HG02852 (cell line): ENCODE measurements around the gene SKIC2.
"Not testable (repeated sequence)": the region's sequence is repeated elsewhere in the genome, so short reads cannot be mapped to it uniquely, and the experiment has no call there.

Source experiments
- ATAC-seq: cut with Tn5 transposase; IDR thresholded peaks from one replicate; pipeline ENCODE4 v1.9.1; 2021; ENCODE audit warnings: mild to moderate bottlenecking, moderate library complexity; ENCODE audit not compliant: unreplicated experiment

The SKIC2 gene

DNA sequence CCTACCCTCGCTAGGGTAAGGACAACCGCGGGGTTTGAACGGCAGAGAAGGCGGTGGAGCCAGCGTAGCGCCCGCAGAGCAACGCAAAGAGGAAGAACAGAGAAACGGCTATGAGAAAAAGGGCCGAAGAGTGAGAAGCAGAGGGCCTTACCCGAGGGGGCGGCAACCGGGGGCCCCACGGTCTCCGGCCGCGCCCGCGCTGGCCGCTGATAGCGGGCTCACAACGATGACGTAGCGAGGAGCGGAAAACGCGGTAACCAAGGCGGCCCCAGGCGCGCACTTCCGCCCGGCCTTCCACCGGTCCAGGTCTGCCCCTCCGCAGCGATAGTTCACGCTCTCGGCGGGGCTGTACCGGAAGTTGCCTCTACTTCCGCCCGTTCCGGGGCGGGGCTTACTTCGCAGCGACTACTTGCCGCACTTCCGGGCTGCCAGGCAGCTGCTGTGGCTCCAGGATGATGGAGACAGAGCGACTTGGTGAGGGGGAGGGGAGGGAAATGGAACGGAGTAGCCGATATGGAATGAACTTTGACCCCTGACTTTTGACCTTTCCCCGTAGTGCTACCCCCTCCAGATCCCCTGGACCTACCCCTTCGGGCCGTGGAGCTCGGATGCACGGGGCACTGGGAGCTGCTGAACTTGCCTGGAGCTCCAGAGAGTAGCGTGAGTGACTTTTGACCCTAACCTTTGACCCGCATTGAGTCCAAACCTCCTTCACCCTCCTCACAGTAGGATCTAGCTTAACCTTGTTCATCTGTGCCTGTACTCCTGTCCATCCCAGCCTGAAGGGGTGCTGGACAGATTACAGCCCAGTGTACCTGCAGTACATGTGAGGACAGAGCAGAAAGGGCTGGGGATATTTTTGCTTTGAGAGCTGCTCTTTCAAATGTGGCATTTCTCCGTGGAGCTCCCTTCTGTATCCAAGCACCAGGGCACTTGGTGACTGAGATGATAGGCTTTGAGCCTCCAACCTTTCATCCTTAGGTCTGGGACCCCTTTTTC, at the start of gene SKIC2, which contains the start of gene NELFE:
Gene SKIC2 (plus strand): TSS at position 435 of the 999 bp plus-strand sequence. CDS start 18 bp downstream, at position 453.
Gene NELFE (minus strand): TSS at position 231 of the 999 bp plus-strand sequence. CDS start 525 bp downstream, outside the sequence.
- ATAC-seq: peak; percentile 95

DNA sequence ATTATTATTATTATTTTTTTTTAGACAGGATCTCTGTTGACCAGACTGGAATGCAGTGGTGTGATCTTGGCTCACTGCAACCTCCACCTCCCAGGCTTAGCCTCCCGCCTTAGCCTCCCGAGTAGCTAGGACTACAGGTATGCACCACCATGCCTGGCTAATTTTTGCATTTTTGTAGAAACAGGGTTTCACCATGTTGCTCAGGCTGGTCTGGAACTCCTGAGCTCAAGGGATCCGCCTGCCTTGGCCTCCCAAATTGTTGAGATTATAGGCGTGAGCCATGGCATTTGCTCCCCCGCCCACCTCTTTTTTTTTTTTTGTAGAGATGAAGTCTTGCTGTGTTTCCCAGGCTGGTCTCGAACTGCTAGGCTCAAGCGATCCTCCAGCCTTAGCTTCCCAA, 49.7 kb upstream of the SKIC2 start:
- not testable (repeated sequence) for ATAC-seq

DNA sequence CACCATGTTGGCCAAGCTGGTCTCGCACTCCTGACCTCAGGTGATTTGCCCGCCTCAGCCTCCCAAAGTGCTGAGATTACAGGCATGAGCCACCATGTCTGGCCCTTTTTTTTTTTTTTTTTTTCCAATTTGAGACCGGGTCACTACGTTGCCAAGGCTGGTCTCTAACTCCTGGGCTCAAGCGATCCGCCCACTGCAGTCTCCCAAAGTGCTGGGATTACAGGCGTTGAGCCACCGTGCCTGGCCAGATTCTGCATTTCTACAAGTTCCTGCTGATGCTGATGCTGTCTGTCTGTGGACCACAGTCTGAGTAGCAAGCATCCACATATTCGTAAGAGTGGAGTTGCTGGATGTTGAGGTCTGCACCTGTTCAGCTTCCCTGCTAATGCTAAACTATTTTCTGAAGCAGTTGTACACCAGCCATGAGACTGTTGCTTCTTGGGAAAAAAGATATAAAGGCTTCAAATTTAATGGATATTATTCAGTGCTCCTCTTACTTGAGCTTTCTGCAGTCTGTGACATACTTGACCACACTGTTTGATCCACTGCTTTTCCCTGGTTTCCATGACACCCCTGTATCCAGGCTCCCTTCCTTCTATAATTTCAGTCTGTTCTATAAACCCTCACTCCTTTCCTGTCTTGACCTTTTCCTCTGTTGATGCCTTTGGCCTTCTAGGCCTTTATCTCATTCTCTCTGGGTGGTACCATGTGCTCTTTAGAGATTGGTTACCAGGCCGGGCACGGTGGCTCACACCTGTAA, 47.0 kb upstream of the SKIC2 start:
- no peak for ATAC-seq

DNA sequence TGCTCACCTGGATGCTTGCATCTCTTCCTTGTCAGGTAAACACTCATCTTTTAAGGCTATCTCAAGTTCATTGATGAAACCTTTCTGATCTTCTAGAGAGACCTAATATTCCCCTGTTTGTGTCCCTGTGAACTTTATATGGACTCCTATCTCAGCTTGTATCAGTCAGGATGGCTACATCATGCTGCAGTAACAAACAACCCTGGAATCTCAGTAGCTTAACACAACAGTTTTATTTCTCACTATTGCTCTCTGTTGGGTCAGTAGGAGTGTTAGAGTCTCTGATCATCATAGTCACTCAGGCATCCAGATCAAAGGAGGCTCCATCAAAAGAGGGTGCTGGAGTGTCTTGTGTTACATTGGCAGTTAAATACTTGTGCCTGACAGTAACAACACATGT, 43.6 kb upstream of the SKIC2 start:
- ATAC-seq: no peak

DNA sequence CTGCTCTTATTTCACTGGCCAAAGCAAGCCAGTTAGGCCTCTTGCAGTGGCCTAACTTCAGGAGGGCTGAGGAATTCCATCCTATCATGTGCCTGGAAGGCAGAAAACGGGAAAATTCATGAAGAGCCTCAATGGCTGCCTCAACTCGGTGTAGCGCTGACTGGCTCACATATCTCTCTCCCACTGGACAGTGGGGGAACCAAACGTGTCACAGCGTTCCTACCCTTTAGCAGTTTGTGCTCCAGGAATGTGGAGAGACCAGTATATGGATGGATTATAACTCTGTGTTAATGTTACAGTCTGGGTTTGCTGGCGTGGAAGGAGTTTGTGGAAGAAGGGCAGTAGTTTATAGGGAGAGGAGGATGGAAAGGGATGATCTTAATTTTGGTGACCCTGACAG, 43.2 kb upstream of the SKIC2 start:
- ATAC-seq: no peak

DNA sequence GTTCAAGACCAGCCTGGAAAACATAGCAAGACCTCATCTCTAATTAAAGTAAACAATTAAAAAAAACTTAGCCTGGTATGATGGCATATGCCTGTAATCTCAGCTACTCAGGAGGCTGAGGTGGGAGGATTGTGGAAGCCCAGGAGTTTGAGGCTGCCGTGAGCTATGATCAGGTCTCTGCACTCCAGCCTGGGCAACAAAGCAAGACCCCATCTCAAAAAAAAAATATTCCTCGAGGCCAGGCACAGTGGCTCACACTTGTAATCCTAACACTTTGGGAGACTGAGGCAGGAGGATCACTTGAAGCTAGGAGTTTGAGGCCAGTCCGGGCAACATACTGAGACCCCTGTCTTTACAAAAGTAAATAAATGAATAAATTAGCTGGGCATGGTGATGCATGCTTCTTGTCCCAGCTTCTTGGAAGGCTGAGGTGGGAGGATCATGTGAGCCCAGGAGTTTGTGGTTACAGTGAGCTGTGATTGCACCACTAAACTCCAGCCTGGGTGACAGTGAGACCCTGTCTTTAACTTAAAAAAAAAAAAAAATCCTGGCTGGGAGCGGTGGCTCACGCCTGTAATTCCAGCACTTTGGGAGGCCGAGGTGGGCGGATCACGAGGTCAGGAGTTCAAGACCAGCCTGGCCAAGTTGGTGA, 40.8 kb upstream of the SKIC2 start:
- no peak for ATAC-seq

DNA sequence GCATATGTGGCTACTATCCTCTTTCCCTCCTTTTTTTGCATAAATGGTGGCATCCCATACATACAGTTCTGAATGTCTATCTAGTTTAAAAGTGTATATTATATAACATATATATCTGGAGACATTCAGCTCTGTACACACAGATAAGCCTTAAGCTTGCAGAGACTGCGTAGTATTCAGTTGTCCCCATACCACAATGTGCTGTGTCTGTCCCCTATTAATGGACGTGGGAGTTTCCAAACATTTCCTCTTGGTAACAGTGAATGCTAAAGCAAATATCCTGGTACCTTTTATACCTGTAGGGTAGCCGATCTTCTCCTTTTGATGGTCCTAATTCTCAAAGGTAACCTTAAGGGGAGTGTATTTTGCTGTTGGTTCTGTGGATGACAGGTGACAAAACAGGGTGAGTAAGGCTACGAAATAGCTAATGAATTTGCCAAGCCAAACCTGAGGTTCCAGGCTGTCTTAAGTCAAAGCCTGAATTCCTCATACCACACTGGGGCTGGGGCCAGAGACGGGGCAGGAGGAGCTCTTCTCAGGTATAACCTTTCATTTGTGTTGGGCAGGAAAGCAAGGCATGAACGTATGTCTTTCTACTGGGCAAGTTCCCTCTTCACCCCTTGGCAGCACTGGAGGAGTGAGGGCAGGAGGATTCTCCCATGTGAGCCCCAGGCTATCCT, 39.2 kb upstream of the SKIC2 start:
- no peak for ATAC-seq

DNA sequence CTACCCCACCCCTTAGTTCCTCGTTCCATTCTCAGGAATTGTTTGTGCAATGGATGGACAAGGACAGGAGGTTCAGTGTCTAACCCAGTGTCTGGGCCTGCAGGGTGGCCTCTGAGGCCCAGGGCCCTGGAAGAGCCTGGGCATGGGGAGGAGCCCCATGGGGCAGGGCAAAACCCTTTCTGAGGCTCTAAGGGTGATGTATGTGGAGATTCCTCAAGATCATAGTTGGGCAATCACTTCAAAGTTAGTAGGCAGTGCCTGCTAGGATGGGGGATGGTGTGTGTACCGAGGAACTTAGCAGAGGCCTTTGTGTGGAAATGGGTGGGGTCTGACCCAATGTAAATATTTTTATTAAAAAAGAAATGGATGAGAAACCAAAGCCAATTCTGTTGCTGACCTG, 38.2 kb upstream of the SKIC2 start:
- no peak for ATAC-seq

DNA sequence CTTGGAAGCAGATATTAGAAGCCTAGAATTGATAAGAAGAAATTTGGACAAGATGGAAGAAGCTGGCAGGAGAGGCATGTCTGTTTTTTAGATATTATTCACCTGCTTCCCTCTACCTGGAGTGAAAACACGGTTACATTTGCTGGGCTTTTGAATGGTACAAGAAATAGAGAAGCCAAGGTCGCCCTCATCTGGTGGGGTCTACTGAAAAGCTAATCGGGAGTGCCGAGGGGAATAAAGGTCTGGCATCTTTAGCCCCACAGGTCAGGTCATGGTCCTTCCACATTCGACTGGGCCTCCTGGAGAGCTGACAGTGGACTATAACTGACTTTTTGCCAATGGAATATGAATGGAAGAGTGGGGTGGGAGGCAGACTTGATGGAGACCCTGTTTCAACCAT, 36.0 kb upstream of the SKIC2 start:
- ATAC-seq: no peak

DNA sequence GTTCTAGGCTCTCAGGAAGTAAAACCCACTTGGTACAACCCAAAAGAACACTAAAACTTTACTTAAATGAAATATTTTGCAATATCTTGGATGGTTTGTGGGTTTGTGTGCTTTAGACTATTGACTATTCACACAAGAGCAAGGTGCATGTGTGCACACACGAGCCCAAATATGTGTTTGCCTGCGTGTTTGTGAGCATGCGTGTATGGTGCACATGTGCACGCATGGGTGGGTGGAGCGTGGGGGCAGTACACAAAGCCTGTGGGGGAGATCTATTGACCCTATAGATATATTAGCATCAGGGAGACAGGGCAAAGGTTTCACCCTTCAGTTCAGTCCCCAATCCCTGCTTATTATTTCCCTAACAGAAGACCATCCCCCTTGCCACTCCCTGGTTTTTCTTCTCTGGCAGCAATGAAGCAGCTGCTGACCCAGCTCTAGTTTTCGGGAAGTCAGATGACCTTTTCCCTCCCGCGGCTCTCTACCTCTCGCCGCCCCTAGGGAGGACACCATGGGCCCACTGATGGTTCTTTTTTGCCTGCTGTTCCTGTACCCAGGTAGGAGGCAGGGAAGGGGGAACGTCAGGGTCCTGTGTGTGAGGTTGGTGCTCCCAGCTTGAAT, 31.6 kb upstream of the SKIC2 start, which contains the start of gene C2:
Gene C2 (plus strand): TSS at position 476 of the 621 bp plus-strand sequence. CDS start 36 bp downstream, at position 512.
- ATAC-seq: no peak

DNA sequence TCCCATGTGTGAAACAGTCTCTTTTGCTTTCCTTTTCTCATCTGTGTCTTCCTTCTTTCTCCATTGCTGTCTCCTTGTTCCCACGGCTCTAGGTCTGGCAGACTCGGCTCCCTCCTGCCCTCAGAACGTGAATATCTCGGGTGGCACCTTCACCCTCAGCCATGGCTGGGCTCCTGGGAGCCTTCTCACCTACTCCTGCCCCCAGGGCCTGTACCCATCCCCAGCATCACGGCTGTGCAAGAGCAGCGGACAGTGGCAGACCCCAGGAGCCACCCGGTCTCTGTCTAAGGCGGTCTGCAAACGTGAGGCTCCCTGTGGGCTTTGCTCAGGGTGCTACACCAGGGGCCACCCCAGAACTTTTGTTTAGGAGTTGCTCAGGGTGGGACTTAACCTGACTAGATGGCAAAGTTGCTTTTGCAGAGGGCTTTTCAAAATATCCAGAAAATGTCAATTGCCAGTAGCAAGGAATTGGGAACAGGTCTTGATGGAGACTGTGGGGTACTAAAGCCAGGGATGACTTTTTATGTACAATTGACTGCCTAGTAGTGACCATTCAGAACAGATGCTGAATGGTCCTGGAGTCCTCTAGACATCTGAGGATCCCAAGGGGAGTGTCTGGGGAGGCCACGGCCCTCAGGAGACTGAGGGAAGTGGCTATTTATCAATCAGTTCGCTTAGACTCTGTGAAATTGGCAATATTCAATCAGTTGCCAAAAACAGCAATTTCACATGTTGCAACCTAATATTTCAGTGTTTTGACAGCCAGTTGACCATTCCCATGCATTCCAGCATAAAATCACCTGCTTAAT, 30.9 kb upstream of the SKIC2 start:
- ATAC-seq: no peak

DNA sequence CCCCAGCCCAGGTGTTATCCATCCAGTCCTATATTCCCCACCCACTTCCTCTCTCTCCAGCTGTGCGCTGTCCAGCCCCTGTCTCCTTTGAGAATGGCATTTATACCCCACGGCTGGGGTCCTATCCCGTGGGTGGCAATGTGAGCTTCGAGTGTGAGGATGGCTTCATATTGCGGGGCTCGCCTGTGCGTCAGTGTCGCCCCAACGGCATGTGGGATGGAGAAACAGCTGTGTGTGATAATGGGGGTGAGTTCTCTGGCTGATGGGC, 30.4 kb upstream of the SKIC2 start:
- ATAC-seq: no peak

DNA sequence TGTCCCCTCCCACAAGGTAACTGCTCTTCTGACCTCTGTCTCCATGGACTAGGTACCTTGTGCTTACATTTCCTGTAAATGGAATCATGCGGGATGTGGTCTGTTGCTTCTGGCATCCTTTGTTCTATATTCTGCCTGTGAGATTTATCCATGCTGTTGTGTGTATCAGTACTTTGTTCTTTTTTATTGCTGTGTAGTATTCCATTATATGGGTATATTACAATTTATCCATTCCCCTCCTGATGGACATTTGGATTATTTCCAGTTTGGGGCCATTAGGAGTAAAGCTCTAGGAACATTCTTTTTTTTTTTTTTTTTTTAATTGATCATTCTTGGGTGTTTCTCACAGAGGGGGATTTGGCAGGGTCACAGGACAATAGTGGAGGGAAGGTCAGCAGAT, 28.0 kb upstream of the SKIC2 start:
- no peak for ATAC-seq

DNA sequence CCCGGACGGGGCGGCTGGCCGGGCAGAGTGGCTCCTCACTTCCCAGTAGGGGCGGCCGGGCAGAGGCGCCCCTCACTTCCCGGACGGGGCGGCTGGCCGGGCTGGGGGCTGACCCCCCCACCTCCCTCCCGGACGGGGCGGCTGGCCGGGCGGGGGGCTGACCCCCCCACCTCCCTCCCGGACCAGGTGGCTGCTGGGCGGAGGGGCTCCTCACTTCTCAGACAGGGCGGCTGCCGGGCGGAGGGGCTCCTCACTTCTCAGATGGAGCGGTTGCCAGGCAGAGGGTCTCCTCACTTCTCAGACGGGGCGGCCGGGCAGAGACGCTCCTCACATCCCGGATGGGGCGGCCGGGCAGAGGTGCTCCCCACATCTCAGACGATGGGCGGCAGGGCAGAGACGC, 26.8 kb upstream of the SKIC2 start:
- not testable (repeated sequence) for ATAC-seq

DNA sequence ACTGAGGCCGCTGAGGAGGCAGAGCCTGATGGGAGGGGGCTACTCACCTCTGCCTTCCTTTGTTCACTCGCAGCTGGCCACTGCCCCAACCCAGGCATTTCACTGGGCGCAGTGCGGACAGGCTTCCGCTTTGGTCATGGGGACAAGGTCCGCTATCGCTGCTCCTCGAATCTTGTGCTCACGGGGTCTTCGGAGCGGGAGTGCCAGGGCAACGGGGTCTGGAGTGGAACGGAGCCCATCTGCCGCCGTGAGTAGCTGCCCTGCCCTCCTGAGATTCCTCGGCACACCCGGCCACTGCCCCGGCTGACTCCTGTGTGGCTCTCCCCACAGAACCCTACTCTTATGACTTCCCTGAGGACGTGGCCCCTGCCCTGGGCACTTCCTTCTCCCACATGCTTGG, 25.4 kb upstream of the SKIC2 start:
- no peak for ATAC-seq

DNA sequence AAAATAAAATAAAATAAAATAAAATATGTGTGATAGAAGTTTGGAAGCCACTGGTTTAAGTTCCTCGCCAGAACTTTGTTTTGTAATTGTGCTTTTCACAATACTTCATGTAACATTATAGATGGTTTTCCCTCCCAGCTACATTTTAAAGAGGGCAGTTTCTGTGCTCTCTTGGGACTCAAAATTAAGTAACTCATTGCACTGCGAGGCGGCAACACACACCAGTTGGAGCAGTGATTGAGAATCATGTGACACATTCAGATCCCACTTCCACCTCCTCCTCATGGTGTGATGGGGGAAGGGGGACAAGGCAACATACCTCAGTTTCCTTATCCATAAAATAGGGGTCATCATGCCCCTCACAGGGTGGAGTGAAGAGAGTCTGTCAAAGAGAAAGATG, 24.0 kb upstream of the SKIC2 start:
- ATAC-seq: no peak

DNA sequence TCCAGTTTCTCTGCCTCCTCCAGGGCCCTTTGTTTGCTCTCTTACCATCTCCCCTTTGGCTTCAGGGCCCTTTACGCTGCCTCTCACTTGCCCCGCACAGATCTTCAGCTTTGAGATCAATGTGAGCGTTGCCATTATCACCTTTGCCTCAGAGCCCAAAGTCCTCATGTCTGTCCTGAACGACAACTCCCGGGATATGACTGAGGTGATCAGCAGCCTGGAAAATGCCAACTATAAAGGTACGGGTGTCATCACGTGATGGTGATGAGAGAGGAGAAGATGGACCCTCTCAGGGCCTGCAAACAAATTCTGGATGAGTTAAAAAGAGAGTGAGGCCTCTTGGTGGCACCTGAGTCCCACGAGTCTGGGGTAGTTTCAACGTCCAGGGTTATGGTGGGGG, 23.2 kb upstream of the SKIC2 start:
- no peak for ATAC-seq

DNA sequence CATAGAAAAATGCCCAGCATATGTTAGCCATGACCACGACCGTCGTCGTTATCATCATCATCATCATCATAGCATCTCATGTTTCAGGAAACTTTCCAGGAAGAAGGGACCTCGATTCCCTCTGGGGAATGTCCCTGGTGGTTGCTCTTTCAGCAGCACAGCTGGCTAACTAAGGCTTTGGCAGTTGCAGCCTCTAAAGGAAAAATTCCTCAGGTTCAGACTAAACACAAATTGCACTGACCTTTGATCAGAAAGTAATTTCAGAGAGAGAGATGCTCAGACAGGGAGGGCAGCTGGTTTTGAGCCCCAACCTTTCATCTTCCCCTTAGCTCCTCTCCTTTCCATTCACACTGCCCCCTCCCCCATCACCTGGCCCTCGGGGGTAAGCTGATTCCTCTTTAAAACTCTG, 18.7 kb upstream of the SKIC2 start:
- no peak for ATAC-seq

DNA sequence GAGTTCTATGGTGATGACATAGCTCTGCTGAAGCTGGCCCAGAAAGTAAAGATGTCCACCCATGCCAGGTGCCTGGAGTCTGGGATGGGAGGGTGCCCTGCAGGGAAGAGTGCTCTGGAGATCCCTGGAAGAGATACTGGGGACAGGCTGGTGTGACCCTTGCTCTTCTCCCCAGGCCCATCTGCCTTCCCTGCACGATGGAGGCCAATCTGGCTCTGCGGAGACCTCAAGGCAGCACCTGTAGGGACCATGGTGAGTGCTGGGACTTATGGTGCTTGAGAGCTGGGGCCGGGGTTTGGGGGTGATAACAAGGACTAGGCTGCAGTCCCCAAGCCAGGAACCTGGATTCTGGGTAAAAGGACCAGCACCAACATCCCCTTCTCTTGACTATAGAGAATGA, 15.2 kb upstream of the SKIC2 start:
- no peak for ATAC-seq

DNA sequence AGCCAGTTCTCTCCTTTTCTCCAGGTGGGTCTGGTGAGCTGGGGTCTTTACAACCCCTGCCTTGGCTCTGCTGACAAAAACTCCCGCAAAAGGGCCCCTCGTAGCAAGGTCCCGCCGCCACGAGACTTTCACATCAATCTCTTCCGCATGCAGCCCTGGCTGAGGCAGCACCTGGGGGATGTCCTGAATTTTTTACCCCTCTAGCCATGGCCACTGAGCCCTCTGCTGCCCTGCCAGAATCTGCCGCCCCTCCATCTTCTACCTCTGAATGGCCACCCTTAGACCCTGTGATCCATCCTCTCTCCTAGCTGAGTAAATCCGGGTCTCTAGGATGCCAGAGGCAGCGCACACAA, 13.8 kb upstream of the SKIC2 start:
- no peak for ATAC-seq
